Muscle of back (tissue), 13 donors: Measurements from ENCODE around the gene LAMP5. TPM values are rescaled to one million over a fixed set of nuclear protein-coding genes. Genes with fewer than 3 reads are reported as not detected.

Source experiments
- DNase-seq, 3 donors: peaks; one replicate each; pipeline versions ENCODE4 v3.0.0 to v3.0.0-alpha.2; 2013
- long read RNA-seq, 9 donors: transcript quantifications; one replicate each; lab custom pipeline, GENCODE V29; 2026
- polyA plus RNA-seq, 10 donors: library from polyadenylated mRNA; unstranded; fragments of 120-200 nt; gene quantifications; one replicate each; pipeline ENCODE4 v1.2.1, GENCODE V29; 2013; ENCODE audit not compliant: insufficient read length in 10 of 10

LAMP5 gene, protein sequence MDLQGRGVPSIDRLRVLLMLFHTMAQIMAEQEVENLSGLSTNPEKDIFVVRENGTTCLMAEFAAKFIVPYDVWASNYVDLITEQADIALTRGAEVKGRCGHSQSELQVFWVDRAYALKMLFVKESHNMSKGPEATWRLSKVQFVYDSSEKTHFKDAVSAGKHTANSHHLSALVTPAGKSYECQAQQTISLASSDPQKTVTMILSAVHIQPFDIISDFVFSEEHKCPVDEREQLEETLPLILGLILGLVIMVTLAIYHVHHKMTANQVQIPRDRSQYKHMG
- under 1 TPM; 0.19 to 0.94 (median 0.42) TPM for polyA plus RNA-seq
- long read RNA-seq, donor 1: 0 reads
- long read RNA-seq, donor 2: 0 reads
- long read RNA-seq, donor 3: 0 reads
- long read RNA-seq, donor 4, partial matches to known transcripts: 0 of 1 reads
- long read RNA-seq, donor 4, other reads (novel, unspliced or antisense): 0 of 1 reads
- long read RNA-seq, donor 5: 0 reads
- long read RNA-seq, donor 6: 0 reads
- long read RNA-seq, donor 7: 0 reads
- long read RNA-seq, donor 8: 0 reads
- long read RNA-seq, donor 9: 0 reads

DNA sequence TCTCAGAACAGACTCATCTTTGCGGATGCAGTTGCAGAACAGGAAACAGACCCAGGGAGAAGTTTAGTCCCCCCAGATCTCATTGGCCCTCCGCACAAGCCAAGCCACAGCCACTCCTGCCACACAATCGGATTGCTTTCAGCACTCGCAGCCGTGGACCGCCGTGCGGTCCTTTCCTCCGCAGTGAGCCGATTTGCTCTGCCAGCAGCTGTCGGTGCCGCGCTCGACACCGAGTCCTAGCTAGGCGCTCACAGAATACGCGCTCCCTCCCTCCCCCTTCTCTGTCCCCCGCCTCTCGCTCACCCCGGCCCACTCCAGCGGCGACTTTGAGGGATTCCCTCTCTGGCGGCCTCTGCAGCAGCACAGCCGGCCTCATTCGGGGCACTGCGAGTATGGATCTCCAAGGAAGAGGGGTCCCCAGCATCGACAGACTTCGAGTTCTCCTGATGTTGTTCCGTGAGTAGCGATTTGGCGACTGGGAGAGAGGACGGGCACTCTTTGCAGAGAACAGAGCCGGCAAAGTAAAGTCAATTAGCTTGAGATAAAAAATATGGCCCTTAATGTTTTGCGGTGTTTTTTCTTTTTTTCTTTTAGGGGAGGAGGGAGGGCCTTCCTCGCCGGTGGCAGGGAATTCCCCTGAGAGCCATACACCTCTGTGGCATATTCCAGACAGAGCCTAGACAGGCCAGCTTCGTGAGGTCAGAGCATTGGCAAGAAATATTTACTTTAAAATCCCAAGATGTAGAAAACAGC, at the start of gene LAMP5:
Gene LAMP5 (plus strand): TSS at position 130 of the 753 bp plus-strand sequence. CDS start 263 bp downstream, at position 393.
- peak in 2 of 3 donors; percentile 48 to 68 for DNase-seq

DNA sequence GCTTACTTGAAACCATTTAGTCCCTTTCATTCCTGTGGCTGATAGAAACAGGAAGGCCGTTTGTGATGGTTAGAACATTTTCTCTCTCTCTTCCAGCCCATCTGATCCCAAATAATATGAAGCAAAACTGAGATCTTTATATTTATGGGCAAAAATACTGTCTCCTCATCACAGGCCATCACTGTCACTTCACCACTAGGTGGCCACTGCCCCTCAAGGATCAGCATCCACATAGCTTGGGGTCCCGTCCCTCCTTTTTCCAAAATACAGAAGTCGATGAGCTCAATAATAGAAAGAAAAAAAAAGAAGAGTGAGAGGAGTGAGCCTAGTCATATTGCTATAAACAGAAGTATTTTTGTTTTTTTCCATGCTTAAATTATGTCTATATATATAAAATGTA, 46.4 kb upstream of the LAMP5 start:
- no peak for DNase-seq

DNA sequence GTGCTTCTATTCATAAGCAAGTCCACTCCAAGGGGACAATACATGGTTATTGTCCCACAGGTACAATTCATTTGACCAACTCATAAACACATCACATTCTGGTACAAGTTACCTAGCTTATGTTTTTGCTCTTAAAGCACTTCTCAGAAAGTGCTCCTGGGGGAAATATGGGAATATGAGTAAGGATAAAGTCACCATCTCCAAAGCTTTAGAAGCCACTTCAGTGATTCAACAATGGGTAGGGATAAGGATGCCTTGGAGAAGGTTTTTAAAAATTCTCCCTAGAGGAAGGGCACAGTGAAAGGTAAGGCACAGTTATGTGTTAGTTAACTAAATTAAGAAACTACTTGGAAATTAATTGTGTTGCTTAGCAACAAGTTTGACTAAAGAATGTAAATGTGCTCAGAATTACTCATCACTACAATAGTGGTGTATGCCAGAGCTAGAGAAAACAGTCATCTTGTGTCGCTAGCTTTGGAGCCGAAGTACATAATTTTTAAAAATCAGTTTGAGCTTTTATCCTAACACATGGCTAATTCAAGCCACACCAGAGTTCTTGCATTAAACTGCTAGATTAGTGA, 39.5 kb upstream of the LAMP5 start:
- DNase-seq: no peak

DNA sequence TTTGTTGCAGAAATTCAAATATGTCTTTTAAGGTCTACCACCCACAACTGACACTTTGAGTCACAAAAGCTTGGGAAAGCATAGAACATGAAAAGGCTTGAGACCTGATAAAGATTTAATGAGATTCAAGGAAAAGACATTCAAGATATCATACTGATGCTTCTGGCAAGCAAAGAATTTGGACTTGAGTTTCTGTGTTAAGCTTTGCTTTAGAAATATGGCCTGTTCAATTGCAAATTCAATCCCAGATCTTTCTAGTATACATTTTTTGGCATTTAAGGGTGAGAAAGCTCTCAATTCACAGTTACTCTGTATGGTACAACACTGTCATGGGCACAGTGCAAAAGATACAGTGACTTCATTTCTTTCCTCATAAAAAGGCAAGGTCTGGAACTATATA, 38.9 kb upstream of the LAMP5 start:
- no peak for DNase-seq

DNA sequence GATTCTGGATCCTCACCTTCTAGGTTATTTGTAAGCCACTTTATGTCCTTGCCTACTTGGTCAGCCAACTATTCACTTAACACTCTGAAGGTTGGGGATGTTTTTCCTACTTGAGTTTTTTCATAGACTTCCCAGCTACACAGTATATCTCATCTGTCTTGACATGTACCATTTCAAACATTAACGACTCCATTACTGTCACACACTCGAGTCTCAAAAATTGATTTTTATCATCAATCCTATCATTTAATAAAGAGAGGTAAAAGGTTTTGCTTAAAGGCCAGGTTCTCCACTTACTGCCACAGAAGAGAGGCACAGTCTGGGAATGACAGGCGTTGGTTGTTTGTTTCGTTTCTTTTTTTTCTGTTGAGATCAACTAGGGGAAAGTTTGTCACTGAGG, 38.2 kb upstream of the LAMP5 start:
- DNase-seq: no peak

DNA sequence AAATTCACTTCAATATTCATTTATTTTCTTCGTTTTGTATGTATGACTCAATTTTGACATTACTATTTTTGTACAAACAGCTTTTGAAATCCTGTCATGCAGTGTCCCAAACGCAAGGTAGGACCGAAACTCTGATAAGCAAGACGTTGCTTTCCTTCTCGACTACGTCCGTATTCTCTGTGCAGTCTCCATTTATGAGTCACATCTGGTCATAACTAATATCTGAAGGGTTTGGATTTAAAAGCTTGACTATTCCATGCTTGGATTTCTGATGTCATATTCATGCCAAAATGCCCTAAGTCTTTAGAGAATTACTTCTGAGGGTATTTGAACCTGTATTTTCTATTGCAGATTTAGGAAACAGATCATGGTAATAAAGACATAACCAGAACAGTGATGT, 37.8 kb upstream of the LAMP5 start:
- no peak for DNase-seq

DNA sequence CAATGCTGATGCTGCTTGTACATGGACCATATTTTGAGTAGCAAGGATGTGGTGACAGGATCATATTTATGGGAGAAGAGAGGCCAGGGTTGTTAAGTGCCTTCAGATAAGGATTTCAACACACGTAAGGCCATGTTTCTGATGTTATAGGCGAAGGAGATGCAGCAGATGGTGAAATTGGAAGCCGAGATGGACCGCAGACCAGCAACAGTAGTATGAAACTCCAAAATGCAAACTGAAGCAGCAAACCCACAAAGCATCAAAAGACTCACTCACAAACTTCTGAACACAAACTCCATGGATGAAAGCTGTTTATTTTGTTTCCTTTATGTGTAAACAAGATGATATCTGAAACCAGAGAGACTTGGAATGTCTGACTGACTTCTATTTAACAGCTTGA, 35.6 kb upstream of the LAMP5 start:
- no peak for DNase-seq

DNA sequence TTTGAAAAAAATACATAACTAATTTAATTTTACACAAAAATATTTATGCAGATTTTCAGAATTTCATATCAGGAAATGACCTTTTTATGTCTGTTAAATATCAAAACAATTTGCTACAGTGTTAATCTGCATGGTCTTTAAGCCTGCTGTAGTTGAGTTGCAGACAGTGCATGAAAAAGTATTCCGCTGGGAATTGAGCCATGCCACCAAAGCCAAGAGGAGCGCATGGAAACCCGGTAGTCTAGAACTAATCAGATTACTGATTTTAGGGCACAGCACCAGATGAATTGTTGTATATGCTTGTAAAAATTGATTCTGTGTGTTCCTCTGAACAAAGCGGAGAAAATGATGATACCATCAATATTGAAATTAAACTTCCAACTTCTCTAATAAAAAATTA, 34.3 kb upstream of the LAMP5 start:
- DNase-seq: no peak

DNA sequence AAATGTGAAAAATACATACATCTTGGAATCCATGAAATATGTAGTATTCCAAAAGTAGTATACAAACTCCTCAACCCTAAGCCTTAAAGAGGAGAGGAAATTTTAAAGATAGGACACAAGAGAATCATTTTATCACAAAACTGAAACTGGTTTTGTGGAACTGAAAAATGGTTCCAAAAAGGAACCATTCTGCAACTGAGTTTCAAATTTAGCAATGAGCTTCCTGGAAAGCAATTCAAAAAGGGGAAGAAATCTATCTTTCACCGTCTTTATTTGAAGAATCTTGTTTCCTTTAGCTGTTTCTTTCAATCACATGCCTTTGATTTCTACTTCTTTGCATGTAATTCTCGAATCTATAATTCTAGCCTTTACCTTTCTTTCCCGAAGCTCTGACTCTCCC, 32.2 kb upstream of the LAMP5 start:
- no peak for DNase-seq

DNA sequence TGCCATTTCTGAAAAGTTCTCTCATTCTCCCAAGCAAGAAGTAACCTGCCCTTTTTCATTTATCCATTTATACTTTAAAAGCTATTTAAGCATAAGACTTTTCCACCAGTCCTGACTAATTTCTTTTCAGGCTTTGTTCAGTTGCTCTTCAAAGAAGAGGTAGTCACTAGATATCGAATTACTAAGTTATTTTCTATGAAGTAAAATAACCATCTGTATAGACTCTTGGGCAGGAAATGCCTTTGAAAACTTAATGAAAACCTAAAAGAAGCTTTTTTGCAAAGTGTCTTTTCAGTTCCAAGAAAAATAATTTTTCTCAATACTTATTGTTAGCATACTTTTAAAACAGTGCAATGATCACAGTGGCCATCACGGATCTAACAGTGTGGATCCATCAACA, 31.3 kb upstream of the LAMP5 start:
- DNase-seq: no peak

DNA sequence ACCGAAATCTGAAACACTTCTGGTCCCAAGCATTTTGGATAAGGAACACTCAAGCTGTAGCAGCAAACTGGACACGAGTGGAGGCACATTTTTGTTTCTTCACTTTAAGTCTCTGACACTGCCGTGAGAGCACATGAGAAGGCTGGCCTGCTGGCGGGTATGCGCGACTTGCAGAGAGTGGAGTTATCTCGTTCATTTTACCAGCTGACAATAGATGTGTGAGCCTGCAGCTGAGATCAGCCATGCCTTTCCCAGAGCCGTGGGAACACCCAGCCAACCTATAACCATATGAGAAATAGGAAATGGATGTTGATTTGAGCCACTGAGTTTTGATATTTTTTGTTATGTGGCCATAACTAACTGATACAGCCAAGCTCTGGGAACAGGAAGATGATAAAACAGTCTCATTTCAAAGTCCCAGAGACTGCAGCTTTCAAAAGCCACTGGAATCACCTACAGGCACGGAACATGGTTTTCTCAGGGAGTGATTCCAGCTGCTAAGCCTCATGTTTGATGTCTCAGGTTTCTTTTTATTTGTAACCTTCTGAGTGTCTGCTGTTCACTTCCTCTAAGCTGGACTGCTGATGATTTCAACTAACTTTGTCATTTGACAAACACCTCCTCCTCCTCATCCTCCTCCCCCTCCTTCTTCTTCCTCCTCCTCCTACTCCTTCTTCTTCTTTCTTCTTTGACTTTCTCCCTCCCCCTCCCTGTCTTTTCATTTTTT, 28.6 kb upstream of the LAMP5 start:
- no peak for DNase-seq

DNA sequence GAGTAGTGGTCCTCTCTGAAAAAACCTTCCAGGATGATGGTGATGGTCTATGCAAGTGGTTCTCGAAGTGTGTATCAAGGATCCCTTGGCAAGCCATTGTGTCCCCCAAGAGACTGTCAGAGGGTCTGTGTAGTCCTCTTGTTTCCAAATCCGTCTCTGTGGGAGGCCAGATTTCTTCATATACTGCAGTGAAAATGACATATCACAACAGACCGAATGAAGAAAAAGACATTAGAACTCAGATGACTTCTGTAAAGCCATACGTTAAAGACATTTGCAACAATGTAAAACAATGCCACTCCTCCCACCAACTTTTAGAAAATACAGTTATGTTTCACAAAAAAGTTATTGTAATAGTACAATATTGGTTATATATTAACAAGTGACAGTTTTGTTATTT, 27.2 kb upstream of the LAMP5 start:
- no peak for DNase-seq

DNA sequence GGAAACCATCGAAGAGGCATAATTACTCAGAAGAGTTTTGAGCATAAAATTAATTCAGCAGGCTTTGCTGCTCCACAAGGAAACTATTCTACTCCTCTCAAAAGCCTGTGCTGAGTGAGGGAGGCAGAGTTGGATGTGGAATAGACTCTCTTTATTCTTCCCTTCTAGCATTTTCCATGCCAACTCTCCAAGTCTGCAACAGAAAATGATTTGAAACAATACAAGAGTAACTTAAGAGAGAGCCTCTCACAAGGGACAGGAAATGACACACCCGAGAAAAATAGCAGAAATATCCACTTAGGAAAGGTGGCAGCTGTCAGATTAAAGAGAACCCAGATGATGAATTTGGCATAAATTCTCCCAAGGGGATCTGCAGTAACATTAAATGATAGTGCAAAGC, 26.3 kb upstream of the LAMP5 start:
- DNase-seq: no peak

DNA sequence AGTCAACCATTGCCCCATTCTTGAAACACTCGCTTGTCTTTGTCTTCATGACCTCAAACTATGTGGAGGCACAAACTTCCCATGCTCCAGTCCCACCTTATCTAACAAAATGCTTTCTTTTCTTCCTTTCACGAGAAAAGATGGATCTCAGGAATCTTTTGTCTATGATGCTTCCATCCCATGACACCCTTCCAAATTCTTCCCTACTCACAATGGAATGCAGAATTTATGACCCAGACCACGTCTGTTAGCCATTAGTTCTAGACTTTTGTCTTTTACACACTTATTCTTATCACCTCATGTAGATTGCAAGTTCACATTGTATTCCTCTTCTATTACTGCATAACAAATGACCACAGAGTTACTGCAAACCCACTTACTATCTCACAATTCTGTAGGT, 24.2 kb upstream of the LAMP5 start:
- DNase-seq: no peak

DNA sequence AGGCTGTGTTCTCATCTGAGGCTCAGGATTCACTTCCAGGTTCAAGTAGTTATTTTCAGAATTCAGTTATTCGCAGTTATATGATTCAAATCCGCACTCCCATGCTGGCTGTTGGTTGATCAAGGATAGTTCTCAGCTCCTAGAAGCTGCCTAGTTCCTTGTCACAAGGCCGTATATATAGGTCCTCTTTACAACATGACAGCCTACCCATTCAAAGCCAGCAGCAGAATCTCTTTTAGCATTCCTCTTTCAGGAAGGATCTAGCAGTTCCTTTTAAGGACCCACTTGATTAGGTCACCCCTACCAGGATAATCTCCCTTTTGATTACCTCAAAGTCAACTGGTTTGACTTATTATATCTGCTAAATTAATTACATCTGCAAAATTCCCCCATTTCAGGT, 23.8 kb upstream of the LAMP5 start:
- DNase-seq: no peak

DNA sequence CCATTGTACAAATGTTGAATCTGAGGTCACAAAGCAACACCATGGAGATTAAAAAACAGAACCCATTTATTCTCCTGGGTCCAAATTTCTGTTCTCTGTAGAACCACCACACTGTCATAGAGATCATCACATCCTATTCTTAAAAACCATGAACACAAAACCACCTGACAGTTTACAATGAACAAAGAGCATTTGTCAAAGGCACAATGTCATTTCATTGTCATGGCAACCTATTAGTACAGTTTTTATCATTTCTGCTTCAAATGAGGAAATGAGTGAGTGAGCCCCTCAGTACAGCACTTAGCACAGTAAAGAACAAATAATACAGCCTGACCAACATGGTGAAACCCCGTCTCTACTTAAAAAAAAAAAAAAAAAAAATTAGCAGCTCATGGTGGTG, 23.1 kb upstream of the LAMP5 start:
- no peak for DNase-seq

DNA sequence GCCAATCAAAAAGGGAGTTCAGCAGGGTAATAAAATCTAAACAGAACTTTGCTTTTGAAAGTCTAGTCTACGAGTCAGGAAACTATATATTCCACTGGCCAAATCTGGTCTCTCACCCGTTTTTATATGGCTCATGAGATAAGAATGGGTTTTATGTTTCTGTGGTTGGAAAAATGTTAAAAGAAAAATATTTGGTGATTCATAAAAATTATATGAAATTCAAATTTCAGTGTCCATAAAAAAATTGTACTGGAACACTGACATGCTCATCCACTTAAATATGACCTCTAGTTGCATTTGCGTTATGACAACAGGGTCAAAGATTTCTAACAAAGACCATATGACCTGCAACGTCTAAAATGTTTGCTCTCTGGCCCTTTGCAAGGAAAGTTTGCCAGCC, 22.3 kb upstream of the LAMP5 start:
- DNase-seq: no peak

DNA sequence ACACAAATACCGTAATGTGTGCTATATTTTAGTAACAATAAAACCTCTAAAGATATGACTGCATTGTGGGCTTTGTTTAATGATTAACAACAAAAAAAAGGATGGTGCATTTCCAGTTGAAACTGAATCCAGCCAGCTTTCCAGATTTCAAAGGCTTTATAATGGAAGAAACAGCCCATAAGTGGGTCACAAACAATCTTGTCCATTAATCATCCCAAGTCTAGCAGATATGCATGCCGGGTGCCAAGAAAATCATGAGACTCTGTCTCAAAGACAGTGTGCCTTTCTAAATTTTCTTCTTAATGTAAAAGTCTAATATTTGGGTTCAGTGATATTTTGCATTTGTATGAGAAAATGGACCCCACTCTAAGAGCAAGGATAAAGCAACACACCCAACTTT, 20.6 kb upstream of the LAMP5 start:
- peak in 1 of 3 donors; percentile 5 for DNase-seq

DNA sequence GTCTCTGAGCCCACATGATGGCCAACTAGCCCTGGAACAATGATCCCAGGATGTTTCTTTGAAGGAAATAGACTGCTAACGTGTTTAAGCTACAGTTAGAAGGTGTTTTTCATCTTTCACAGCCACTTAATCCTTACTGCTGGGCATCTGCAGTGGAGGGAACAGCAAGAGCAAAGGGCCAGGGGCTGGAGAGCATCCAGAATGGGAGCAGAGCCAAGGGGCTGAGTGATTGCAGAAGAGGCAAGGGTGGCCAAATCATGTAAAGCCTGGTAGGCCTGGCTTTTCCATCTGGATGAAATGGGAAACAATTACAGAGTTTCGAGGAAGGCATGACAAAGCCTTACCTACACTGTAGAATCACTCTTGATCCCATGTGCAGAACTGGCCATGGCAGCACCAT, 18.7 kb upstream of the LAMP5 start:
- DNase-seq: no peak

DNA sequence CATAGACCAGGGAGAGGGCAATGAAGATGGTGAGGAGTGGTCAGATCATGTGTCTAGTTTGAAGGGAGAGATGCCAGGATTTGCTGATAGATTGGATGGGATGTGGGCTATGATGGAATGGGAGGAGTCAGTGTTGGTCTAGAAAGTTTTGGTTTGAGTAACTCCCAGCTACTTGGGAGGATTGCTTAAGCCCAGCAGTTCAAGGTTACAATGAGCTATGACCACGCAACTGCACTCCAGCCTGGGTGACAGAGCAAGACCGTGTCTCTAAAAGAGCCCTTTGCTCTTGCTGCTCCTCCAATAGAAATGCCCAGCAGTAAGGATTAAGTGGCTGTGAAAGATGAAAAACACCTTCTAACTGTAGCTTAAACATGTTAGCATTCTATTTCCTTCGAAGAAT, 18.2 kb upstream of the LAMP5 start:
- no peak for DNase-seq

DNA sequence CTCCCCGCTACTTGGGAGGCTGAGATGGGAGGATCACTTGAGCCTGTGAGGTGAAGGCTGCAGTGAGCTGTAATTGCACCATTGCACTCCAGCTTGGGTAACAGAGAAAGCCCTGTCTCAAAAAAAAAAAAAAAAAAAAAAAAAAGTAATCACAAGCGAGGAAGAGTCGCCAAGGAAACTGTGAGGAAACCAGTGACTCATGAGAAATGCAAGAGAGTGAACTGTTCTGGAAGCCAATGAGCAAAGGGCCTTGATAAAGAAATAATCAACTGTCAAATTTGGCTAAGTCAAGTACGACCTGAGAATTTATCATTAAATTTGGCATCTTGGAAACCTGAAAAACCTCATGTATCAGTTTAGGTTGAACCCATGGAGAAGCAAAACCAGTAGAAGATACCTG, 16.1 kb upstream of the LAMP5 start:
- no peak for DNase-seq
